GM19238 (cell line): ENCODE measurements around the gene TLX2.

ENCODE experiments used
- DNase-seq: peaks from one replicate; pipeline ENCODE4 v3.0.0; 2011; ENCODE audit warnings: low spot score; ENCODE audit not compliant: insufficient read length

TLX2 gene

DNA sequence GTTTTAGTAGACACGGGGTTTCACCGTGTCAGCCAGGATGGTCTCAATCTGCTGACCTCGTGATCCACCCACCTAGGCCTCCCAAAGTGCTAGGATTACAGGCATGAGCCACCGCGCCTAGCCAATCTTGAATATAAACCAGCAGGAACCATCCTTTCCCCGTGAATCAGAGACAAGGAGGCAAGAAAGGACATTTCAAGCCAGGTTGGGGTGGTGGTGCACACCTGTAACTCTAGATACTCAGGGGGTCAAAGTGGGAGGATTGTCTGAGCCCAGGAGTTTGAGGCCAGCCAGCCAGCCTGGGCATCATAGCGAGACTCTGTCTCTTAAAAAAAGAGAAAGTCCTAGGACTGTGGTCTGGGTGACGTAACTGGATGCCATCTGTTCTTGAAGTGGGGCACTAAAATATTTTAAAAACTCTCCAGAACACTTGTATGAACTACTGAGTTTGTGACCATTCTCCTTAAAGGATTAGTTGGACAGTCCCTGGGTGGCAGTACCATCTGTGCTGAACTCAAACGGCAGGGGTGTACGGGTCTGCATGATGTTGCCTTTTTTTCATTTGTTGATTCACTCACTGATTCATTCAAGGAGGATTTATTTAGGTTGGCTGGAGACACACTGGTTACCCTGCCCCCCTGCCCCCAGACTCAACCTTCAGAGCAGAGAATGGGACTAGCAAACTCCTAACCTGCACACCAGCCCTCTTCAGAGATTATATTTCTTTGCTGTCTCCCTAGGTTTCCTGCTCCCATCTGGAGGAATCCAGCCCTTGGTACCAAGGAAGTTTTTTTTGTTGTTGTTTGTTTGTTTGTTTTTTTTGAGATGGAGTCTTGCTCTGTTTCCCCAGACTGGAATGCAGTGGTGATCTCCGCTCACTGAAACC, 2.9 kb upstream of the TLX2 start:
- DNase-seq, result no peak

- DNase-seq, result no peak
Observed at GRCh38 chr2:74512744-74513604, 1.3 kb upstream of the TLX2 start.

DNA sequence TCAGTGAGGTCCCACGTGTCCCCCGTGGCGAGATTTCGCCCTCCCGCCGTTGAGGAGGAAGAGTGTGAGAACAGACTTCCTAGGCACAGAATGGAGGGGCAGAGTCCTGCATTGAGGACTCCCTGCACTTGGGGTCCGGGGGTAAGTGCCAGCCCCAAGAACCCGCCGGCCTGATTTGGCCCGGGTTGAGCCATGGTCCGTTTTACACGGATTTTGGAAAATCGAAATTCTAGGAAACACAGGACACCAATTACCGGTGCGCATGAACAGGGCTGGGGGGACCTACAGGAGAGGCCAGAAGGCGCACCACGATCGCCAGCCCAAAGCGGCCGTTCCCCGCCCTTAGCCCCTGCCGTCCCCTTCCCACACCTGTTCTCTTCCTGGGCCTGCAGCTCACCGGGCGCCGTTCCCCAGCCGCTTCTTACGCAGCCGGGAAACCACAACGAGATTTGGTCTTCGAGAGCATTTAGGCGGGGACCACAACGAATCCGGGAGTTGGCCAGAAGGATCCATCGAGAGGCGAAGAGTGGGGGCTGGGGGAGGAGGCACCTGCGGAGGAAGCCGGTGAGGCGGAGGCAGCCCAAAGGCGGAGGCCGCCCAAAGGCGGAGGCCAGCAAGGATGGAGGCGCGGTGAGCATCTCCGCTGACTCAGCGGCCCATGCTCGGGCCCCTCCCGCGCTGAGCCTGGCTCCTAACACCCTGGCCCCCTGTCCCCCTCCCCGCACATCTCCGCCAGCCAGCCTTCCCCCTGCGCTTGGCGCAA, 464 bp upstream of the TLX2 start:
- DNase-seq, result no peak

- no peak for DNase-seq
Observed at GRCh38 chr2:74515271-74515980, 1.2 kb downstream of the TLX2 start.

- peak; percentile 91 for DNase-seq
Observed at GRCh38 chr2:74515981-74516633, 1.9 kb downstream of the TLX2 start.

GRCh38 chr2:74516650-74517049, 2.4 kb downstream of the TLX2 start:
- no peak for DNase-seq

GRCh38 chr2:74522516-74522915, 8.3 kb downstream of the TLX2 start:
- no peak for DNase-seq

- no peak for DNase-seq
Observed at GRCh38 chr2:74524005-74524404, 9.8 kb downstream of the TLX2 start.

GRCh38 chr2:74524955-74525716, 10.9 kb downstream of the TLX2 start:
- no peak for DNase-seq

DNA sequence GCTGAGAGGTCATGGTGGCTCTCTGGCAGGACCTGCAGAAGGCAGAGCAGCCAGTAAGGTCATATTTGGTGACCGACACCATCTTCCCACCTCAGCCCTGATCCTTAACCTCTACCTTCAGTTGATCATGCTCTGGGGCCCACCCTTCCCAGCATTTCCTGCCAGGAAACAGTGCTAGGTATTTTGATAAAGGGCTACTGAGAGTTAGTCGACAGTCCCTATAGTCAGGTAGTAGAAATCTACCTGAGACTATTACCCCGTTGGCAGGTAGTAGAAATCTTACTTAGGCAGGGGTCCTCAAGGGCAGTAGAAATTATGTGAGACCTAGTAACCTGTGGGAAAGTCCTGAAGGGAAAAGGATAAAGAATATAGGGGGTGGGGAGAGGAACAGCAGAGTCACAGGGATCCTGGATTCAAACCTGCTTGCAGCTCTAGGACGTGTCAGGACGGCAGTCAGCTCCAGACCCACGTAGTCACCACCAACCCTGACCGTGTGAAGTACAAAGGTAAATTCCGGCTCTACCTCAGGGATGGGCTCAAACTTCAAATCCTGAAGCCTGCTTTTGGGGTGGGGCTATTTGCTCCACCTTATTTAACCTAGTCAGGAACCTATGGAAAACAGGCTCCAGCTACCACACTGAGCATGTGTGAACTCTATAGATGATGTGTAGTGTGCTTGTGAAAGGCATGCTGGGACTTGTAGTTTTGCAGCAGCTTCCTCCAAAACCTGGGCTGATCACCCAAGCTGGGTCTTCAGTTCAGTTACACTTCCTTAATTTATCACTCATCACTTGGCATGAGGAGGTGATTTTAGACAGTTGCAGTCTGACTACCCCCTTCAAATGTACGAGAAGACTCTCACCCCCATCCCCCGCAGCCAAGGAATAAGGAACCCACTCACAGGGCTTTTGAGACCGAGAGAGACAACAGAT, 11.7 kb downstream of the TLX2 start, which contains the start of gene DQX1:
DQX1 (minus strand) TSS at position 515 of the 932 bp plus-strand sequence; CDS start at position 13, 502 bp downstream.
- DNase-seq, result peak; percentile 55

DNA sequence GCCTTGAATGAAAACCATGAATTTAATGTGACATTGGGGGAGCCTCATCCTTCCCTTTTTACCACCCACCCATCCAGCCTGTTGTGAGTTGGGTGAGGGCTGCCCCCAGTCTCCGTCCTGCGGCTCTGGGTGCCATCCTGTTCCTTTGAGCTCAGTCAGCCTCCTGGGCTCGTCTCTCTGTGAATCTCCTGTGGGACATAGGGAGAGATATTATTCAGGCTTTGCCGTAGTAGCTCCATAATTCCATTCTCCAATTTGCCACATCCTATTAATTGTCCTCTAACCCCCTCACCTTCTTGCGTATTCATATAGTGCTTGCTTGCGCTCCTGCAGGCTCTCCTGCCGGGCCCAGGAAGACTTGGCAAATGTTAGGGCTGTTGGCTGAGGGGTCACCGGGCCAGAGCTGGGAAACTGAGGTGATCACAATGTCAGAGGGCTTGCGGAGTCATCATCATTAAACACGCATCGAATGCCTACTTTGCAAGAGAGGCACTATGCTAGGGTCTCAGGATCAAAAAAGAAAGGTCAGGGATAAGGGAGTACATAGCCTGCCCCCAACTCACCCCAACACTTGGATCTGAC, 12.5 kb downstream of the TLX2 start:
- DNase-seq, result no peak

DNA sequence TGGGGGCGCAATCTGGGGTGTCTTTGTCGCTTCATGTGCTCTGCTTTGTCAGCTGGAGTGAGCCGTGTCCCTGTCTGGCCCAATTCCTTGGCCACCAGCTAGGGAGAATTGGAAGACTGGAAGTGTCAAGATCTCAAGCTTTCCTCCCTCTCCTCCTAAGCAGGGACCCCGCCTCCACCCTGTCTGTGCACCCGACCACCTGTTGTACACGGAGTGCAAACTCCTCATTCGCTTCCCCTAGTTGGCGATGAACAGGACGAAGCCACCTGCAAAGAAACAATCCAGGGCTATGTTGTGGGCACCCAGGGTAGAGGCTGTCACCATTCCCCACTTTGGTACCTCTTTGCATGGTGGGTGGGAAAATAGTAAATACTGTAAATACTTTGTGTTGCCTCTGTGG, 13.5 kb downstream of the TLX2 start:
- DNase-seq, result no peak

- DNase-seq, result no peak
Observed at GRCh38 chr2:74528600-74529356, 14.5 kb downstream of the TLX2 start.

DNA sequence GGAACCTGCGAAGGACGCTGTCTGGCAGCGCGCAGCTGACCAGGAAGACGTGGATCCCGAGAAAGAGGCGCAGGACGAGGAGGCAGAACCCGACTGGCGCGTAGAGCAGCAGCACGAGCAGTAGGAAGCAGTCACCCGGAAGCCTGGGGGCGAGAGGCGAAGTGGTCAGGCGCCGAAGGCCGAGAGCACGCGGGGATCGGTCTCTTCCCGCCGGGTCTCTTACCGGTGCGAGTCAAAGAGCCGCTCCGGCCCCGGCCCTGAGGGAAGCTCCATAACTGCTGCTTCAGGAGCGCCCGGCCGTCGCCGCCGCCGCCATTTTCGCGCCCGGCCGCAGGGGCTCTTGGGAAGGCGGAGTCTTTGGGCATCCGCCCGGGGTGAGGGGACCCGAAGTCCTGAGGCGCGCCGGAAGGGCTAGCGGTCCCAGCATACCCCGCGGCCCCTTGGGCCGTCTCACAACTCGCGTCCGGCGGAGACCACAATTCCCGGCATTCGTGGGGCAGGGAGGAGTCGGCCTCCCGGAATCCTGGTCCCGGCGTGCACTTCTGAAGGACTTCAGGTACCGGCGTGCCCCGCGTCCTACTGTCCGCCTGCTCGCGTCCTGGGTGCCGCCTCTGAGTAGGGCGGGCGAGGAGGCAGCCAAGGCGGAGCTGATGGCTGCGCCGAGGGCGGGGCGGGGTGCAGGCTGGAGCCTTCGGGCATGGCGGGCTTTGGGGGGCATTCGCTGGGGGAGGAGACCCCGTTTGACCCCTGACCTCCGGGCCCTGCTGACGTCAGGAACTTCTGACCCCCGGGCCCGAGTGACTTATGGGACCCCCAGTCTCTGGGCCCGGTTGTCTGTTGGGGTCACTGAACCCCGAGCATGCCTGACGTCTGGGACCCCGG, 15.3 kb downstream of the TLX2 start, which contains the start of the genes AUP1 and HTRA2:
AUP1 (minus strand) TSS at position 350 of the 882 bp plus-strand sequence; CDS start at position 273, 77 bp downstream.
HTRA2 (plus strand) TSS at position 577 of the 882 bp plus-strand sequence; CDS start at position 651, 74 bp downstream.
- DNase-seq, result peak; percentile 99

- peak; percentile 72 for DNase-seq
Observed at GRCh38 chr2:74530239-74531187, 16.3 kb downstream of the TLX2 start.
